Inflammatory macrophage (primary cell): ENCODE data around the gene CDC16.
A peak's percentile ranks its signal among the peaks of the same experiment; 100 is the strongest.
"Not testable (repeated sequence)": the region's sequence is repeated elsewhere in the genome, so short reads cannot be mapped to it uniquely, and the experiment has no call there.

ENCODE experiments used
- DNase-seq, 2 donors: peaks; one replicate each; pipeline ENCODE4 v3.0.0-alpha.2; 2020 to 2022
- total RNA-seq, 18 experiments: gene quantifications; one replicate each; lab custom pipeline; 2026; ENCODE audit warnings: mixed read lengths in 6 of 18, inconsistent platforms in 2 of 18; lab: John Stamatoyannopoulos, UW

Gene CDC16, protein sequence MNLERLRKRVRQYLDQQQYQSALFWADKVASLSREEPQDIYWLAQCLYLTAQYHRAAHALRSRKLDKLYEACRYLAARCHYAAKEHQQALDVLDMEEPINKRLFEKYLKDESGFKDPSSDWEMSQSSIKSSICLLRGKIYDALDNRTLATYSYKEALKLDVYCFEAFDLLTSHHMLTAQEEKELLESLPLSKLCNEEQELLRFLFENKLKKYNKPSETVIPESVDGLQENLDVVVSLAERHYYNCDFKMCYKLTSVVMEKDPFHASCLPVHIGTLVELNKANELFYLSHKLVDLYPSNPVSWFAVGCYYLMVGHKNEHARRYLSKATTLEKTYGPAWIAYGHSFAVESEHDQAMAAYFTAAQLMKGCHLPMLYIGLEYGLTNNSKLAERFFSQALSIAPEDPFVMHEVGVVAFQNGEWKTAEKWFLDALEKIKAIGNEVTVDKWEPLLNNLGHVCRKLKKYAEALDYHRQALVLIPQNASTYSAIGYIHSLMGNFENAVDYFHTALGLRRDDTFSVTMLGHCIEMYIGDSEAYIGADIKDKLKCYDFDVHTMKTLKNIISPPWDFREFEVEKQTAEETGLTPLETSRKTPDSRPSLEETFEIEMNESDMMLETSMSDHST
- 26.9 to 72.7 (median 45.3) reads per million in 18 experiments for total RNA-seq

DNA sequence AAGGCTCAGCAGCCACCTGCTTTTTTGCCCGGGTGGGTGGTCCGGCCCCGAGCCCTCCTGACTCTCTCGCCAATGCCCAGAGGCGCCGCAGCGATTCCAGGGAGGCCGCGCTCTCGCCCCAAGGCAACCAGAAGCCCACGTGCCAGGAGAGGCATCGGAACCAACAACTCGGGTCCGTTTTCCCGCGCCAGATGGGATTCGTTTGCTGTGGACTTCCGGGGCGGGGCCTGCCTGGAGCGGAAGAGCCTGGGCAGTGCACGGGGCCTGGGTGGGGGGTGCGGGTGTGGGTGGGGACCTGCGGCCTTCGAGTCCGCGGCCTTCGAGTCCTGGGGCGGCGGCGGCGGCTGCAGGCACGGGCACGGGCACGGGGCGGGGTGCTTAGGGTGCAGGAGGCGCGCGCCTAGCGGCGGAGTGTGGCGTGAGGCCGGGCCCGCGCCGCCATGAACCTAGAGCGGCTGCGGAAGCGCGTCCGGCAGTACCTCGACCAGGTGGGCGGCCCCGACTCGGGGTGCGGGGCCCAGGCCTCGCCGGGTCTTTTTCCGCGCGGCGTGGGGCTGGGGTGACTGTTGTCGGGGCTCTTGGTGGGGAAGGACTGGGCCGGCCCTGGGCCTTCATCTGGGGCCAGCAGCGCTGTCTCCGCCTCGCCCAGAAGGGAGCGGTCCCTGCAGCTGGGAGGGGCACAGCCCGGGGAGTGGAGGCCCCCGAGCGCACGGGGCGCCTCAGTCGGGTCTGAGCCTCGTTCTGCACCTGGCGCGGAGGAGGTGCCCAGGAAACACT, at the start of gene CDC16:
TSS of gene CDC16 (plus strand) at position 253 of the 777 bp plus-strand sequence. CDS start at position 441, 188 bp downstream.
- peak; percentile 87 to 93 for DNase-seq

DNA sequence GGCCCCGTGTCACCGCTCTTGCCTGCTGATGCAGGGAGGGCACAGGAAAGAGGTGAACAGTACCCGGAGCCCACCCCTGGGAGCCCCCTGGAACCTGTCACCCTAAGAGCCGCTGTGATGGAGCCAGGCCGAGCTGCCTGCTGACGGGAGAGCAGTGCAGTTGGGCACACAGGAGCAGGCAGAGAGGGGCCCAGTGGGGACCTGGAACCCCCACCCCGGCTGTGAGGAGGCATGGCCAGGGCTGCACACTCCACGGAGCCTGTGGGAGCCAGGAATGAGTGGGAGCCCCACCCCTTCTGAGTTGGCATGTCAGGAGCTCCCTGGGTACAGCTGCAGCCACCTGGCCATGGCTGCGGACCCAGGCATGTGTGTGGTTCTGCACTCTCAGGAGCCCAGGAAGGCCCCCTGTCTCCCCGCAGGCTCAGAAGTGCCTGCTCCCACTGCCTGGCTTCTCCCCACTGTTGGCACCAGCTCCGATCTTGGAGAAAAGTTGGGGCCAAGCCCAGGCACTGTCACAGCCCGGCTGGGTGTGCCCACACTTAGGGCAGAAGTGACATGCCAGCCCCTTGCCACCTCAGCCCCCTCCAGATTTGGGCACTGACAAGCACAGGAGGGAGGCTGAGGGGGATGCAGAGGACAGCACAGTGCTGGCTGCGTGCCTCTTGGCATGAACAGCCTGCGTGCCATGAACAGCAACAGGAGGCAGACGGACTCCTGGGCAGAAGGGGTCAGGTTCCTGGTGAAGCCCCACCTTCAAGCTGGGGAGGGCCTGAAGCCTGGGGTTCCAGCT, 49.3 kb upstream of the CDC16 start:
- DNase-seq: no peak

DNA sequence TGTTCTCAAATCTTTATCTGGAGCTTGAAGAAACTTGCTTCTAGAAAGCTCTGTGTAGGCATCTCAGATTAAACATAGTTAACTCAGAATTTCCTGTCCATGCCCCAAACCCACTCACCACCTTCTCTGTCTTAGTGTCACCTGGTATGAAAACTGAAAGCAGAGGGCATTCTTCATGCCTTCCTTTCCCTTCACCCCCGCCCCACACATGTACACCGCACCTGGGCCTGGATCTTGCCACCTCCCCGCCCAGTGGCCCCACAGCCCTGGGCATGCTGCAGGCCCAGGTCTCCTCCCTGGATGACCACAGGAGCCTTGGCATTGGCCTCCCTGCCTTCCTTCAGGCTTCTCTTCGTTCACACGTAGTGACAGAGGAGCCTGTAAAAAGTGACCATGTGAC, 39.8 kb upstream of the CDC16 start:
- no peak for DNase-seq

DNA sequence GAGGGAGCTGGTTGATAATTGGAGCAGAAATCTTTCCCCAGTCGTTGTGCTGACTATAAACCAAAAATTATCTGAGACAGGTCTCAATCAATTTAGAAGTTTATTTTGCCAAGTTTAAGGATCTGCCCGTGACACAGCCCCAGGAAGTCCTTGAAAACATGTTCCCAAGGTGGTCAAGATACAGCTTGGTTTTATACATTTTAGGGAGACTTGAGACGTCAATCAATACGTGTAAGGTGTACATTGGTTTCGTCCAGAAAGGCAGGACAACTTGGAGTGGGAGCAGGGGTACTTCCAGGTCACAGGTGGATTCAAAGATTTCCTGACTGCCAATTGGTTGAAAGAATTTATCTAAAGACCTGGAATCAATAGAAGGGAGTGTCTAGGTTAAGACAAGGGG, 38.1 kb upstream of the CDC16 start:
- no peak for DNase-seq

DNA sequence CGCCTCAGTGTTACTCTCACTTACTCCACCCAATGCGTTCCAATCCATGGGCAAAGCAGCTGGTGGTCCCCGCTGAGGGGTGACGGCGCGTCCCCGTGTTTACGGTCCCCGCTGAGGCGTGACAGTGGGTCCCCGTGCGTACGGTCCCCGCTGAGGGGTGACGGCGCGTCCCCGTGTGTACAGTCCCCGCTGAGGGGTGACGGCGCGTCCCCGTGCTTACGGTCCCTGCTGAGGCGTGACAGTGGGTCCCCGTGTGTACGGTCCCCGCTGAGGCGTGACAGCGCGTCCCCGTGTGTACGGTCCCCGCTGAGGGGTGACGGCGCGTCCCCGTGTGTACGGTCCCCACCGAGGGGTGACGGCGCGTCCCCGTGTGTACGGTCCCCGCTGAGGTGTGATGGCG, 36.1 kb upstream of the CDC16 start:
- DNase-seq: no peak

DNA sequence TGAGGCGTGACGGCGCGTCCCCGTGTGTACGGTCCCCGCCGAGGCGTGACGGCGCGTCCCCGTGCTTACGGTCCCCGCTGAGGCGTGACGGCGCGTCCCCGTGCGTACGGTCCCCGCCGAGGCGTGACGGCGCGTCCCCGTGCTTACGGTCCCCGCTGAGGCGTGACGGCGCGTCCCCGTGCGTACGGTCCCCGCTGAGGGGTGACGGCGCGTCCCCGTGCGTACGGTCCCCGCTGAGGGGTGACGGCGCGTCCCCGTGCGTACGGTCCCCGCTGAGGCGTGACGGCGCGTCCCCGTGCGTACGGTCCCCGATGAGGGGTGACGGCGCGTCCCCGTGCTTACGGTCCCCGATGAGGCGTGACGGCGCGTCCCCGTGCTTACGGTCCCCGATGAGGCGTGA, 35.2 kb upstream of the CDC16 start:
- not testable (repeated sequence) for DNase-seq

DNA sequence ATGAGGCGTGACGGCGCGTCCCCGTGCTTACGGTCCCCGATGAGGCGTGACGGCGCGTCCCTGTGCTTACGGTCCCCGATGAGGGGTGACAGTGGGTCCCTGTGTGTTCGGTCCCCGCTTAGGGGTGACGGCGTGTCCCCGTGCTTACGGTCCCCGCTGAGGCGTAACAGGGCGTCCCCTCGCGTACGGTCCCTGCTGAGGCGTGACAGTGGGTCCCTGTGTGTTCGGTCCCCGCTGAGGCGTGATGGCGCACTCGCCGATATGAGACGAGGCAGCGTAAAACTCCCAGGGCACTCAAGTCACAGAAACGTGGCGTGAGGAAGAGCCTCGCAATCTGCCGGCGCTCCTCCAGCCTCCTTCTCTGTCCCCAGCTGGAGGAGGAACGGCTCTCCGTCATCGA, 34.7 kb upstream of the CDC16 start:
- no peak for DNase-seq

DNA sequence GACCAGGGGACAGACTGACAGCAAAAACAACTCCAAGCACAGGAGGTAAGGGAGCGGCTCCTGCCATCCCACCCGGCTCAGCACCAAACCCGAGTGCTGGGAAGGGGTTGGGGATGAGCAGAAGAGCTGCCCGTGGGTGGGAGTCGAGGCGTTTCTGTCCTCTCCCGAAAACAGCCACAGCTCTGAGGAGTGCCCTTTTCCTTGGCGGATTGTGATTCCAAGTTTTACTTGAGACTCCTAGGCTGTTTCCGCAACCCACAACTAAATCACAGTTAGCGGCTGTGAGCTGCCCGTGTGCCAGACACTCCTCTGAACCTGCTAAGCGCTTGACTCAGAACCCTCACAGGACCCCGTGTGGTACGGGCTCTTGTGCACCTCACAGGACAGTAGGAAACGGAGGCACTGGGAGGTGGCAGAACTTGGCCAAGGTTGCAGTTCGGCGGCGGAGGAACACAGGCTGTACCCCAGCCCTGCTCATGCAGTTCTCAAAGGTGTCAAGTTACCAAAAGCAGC, 34.2 kb upstream of the CDC16 start:
- DNase-seq: no peak

DNA sequence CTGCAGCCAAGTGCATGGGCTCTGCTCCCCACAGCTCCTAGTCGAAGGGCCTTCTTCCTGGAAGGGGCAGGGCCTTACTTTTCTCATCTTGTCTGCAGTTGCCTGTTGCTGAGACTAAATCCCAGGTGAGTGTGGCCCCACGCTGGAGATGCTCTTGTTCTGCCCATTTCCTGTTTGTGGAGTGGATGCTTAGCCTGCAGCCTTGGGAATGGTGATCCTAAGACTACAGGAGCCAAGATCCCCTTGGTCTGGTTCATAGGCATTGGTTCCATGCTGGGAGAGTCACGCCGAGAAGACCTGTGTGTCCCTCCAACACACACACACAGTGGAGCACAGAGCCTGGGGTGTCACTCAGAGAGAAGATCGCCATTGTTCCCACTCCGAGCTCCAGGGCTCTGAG, 32.1 kb upstream of the CDC16 start:
- DNase-seq: no peak

DNA sequence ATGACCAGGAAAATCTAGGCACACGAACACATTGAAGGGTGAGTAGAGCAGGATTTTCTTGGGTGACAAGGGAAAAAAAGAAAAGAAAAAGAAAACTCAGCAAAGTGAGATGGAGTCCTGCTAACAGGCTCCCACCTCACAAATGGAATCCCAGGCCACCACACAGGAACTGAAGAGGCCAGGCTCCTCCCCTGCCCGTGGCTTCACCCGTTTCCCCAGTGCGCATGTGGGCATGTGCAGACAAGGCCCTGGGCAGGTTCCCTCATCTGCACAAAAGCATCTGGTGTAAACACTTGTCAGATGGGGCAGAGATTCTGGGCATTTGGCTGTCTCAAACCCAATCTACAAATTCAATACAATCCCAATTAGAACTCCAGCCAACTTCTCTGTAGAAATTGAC, 31.2 kb upstream of the CDC16 start:
- peak in 1 of 2 donors; percentile 6 for DNase-seq

DNA sequence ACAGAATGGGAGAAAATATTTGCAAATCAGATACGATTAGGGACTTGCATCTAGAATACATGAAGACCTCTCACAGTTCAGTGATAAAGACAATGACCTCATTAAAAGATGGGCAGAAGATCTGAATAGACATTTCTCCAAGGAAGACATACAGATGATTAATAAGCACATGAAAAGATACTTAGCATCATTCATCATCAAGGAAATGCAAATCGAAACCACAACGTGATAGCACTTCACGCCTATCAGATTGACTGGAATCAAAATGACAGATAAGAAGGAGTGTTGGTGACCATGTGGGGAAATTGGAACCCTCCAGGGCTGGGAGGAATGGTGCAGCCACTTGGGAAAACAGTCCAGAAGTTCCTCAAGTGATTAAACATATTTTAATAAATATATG, 29.8 kb upstream of the CDC16 start:
- no peak for DNase-seq

DNA sequence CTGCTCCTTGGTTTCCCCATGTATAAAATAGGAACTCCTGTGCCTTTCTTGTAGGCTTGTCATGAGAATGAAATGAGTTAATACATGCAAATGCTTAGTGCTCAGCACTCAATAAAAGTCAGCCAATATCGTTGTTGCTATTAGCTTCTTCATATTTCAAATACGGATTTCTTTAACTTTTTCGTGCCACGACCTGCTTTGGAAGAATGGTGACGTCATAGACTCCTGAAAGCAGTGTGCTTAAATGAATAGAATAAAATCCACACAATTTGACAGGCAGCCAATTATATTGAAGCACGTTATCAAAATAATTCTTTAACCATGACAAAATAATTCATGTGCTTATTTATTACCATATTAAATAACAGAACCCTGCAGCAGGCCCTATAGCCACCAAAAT, 26.6 kb upstream of the CDC16 start:
- DNase-seq: no peak

DNA sequence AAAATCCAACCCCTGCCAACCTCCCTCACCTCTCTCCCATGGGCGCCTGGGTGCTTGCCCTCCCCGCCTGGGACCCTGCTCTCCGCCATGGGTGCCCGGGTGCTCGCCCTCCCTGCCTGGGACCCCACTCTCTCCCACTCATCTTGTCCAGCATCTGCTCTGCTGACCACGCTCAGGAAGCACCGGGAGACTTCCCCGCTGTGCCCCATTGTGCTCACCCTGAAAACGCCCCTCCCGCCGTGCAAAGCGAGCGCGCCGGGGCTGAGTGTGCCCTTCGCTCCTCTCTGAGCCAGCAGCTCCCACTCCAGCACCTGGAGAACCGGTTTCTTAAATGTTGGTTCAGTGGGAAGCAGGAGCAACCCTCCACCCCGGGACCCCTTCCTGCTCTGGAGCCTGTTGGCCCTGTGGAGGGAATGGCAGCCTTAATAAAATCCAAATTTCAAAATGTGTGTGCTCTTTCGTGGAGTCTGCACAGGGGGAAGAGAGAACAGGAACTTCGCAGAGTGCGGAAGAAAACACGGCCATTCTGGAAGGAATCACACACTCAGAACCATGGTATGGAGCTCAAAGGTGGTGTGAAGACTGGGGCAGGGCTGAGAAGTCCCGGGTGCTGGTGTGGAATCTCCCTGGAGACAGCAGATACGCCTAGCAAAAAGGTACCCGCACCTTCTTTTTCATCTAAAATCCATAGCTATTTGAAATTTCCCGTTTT, 23.1 kb upstream of the CDC16 start:
- DNase-seq: no peak

DNA sequence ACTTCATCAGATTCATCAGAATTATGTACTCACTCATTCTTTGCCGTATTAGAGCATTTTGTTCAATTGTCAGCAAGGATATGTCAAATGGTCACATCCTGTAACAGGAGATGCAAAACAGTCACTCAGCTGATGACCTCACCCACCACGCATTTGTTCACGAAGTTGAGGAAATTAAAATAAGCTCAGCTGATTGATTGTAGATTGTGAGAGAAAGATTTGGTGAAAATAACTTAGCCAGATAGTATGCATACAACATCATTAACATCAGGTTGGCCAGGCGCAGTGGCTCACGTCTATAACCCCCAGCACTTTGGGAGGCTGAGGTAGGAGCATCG, 22.6 kb upstream of the CDC16 start:
- no peak for DNase-seq

DNA sequence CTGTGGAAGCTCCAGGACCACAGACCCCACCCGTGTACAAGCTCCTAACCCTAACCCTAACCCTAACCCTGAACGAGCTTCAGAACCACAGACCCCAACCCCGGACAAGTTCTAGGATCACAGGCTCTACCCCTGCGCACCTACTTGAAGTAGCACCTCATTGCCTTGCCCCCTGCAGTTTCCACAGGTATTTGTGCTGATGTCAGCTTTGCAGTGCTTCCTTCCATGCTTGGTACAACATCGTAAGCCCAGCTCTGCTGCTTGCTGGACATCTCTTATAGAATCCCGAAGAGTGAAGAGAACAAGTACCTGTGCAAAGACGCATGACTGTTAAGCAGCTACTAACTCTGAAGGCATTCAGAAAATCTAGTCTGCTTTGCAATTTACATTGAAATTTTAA, 20.7 kb upstream of the CDC16 start:
- no peak for DNase-seq

DNA sequence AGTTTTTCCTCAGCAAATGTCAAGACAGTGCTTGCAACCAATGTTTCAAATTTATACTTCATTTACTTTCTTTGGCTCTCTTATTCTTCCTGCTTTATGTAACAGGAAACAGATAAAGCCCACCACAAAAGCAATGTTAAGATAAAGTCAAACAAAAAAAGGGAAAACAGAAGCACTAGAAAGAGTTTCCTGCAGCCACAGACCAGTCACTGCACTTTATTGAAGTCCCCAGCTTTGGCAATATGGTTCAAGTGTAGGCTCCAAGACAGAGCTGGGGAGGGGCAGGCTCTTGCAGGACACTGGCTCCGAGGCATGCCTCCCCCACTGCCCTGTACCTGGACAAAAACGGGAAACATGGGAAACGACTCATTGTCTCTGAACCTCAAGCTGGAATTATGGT, 15.3 kb upstream of the CDC16 start:
- no peak for DNase-seq

DNA sequence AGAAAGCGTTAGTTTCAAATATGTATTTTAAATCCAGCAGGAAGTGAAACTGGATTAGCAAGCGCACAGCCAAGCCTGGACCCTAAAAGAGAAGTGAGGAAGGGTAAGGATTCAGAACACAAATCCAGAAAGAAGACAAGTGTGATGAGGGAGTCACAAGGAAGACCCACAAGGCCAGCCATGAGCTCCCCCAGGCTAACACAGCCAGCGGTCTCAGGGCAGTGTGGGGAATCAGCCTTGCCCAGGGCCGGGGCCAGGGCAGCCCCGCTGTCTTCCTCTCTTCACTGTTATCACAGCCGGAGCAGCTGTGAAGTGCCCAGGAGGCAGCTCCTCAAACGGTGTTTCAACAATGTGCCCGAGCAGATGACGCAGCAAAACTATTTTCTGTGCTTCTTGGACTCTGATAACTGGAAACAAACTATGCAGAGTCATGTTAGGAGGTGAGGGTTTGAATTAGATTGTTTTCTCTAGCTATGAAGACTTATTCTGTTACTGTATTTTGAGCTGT, 12.2 kb upstream of the CDC16 start:
- DNase-seq: peak; percentile 77 to 84

DNA sequence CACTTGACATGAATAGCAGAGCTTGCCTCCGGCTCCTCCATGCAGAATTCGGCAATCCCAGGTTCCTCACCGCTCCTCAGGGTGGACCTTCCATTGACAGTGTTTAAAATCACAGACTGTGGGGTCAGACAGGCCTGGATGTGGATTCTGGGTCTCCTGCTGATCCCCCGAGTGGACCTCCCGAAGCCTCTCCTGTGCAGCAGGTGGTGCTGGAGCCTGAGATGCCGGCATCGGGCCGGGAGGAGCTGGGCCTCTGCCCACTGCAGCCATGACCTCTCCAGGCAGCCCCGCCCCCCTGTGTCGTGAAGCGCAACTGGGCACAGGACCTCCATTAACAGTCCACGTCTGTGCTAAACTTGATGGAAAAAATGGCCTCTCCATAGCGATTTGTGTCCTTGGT, 10.5 kb upstream of the CDC16 start:
- DNase-seq: no peak

DNA sequence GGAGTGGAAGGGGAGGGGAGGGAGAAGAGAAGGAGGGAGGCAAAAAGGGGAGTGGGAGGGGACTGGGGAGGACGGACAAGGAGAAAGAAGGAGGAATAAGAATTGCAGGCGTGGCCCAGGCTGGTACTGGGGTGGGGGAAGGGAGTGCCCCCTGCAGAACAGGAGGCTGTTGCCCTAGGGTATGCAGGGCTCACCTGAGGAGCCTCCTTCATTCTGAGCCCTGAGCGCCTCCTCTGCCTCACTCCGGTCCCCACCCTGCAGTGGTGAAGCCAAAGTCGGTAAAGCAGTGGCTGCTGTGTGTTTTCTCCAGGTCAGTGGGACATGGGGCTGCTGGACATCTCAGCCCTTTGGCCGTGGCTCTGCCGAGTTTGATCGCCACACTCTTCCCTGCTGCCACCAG, 9.1 kb upstream of the CDC16 start:
- DNase-seq: no peak

DNA sequence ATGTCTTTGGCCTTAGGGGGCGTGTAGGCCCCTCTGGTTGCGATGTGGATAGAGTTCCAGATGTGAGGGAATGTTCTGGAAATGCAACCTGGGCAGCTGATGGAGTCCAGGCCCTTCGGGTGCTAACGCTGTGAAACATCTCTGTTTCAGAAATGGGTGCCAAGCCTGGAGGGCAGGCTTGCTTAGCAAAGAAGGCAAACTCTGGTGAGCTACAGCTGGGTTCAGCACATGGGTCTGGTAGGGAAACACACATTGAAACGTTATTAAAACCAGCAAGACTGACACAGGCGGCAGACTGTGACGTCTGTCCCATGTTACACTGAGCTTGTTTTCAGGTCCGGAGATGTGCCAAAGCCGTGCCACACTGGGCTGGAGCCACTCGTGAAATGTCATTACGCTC, 8.6 kb upstream of the CDC16 start:
- DNase-seq: no peak

DNA sequence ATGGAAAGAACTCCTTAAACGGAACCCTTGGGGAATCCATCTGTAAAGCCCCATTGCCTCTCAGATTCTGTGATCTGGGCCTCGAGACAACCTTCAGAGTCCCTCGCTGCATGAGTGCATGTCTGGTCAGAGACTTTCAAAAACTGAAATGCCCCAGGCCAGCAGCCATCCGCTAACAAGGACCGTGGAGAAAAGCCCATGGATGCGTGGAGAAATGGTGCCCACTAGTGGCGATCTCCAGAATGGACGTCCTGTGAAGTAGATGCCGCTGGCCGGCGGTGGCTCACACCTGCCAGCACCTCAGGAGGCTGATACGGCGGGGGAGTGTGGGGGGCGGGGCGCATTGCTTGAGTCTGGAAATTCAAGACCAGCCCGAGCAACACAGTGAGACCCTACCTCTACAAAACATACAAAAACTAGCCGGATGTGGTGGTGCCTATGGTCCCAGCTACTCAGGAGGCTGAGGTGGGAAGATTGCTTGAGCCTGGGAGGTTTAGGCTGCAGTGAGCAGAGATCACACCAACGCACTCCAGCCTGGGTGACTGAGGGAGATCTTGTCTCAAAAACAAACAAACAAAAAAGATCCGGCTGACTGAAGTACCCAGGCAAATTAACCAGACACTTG, 7.9 kb upstream of the CDC16 start:
- peak; percentile 83 to 84 for DNase-seq
